GM04504 (cell line): ENCODE measurements around the gene RASGRP3.

Experiments used
- DNase-seq: peaks from one replicate; pipeline ENCODE4 v3.0.0-alpha.2; 2012; ENCODE audit warnings: low read depth

RASGRP3 gene

DNA sequence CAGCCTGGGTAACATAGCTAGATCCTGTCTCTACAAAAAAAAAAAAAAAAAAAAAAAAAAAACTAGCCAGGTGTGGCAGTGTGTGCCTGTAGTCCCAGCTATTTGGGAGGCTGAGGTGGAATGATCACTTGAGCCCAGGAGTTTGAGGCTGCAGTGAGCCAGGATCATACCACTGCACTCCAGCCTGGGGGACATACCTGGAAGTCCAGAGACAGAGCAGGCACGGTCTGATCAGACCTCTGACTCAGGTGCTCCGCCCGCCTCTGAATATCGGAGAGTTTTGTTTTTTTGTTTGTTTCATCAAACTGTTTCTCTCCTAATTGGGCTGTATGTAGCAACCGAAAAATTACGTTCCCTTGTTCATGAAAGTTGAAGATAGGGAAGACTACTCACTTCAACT, 49.2 kb downstream of the RASGRP3 start:
- DNase-seq: no peak

- no peak for DNase-seq
Measured at GRCh38 chr2:33526132-33526531, 49.7 kb downstream of the RASGRP3 start.

DNA sequence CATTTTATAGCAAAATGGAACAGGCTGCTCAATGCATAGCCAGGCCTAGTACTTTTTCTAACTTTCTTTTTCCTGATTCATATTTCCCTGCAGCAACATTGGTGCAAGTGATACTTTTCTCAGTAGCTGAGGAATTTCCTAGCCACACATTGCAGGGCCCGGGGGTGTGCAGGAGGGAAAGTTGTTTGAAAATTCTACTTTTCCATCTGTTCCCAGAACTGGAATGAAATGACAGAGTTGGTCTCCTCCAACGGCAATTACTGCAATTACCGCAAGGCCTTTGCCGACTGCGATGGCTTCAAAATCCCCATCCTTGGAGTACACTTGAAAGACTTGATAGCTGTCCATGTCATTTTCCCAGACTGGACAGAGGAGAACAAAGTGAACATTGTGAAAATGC, 50.5 kb downstream of the RASGRP3 start:
- no peak for DNase-seq

- no peak for DNase-seq
Measured at GRCh38 chr2:33528441-33528950, 52.0 kb downstream of the RASGRP3 start.

DNA sequence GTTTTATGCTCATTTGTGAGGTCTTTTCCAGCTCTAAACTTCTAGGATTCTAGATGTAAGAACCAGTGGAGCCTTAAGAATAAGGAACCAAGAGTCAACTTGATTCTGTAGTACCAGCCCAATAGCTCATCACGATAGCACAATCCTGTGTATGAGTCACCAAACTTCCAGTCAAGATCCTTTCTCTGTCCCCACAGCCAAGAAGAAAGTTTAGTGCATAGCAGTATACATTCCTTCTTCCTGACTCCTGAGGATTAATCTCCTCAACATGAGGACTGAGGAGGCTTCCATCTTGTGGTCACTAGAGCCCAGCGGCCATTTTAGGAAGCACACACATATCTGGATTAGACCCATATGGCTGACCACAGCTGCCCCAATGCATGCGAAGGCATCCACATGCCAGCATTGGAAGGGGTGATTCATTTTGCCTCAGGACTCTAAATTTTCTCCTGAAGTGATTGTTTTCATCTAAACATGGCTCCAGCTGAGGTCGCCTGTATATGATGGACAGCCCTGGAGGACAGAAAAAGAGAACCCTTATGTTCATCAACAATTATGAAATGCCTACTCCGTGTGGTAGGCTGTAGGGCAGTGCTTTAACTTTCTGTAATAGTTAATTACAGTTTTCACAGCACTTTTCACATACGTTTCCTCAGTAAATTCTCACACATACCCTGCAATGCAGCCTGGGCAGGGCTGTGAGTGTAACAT, 53.5 kb downstream of the RASGRP3 start:
- DNase-seq: peak; percentile 95

GRCh38 chr2:33530690-33531548, 54.5 kb downstream of the RASGRP3 start:
- DNase-seq: no peak

GRCh38 chr2:33531549-33532059, 55.2 kb downstream of the RASGRP3 start:
- no peak for DNase-seq

DNA sequence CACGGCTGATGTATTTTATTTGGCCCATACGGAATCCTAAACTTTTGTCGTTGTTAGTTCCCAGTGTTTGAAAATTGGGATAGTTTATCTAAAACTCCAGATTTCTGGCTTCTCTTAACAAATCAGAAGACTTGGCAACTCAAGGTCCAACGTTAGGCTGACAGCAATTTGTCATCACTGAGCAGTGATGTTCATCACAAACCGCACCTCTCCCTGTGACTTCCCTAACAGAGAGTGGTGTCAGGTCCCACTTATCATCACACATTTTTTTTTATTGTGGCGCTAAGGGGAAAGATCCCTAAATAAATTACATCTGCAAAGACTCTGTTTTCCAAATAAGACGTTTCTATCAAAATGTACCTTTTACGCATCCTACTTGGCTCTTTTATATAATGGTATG, 55.7 kb downstream of the RASGRP3 start:
- DNase-seq: no peak

GRCh38 chr2:33532966-33533365, 56.5 kb downstream of the RASGRP3 start:
- no peak for DNase-seq

DNA sequence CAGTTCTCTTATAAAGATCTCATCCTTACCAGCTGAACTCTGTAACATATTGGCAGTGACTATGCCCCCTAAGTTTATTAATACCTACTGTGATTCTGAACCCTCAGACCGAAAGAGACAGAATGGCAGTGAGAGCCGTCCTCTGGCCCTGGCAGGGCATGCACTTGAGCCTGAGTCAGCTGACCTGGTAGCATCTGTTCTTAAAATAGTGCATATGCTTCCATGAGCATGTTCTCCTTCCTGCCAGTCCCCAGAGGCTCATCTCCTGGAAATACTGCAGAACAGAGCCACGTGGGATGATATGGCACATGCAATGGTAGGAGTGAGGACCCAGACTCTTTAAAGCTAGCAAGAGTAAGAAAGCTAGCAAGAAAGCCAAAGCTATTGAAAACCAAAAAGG, 59.0 kb downstream of the RASGRP3 start:
- DNase-seq: no peak

GRCh38 chr2:33541243-33541642, 64.8 kb downstream of the RASGRP3 start:
- no peak for DNase-seq

DNA sequence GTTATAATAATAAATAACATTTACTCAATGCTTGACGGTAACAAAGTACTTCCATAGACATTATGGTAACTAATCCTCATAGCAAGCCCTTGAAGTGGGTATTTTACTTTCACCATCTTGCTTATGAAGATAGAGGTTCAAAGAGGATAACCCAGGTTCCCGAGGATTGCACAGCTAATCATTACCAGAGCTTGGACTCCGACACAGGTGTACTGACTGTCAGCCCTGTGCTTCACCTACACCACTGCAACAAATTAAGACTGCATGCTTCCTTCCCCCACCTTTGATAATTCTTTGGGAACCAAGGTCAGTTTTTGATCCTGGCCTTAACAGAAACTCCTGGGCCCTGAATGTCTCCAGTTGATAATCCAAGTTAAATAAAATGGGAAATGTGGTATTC, 73.8 kb downstream of the RASGRP3 start:
- no peak for DNase-seq

- DNase-seq: no peak
Measured at GRCh38 chr2:33552758-33553461, 76.5 kb downstream of the RASGRP3 start.

DNA sequence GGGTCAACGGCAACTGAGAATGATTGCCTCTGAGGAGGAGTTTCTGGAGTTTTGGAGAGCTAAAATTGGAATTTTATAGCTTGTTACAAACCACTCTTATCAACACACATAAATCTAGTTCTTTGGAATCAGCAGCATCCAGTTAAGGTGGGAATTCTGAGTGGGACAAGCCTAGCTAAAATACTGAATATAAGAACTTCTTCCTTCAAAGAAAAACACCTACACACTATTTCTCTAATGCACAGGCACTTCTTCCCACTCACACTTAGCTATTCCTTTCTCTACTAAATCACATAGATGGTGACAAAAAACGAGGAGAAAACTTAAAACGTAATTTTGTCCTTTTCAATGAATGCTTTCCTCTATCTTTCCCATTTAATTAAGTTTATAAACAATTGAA, 79.2 kb downstream of the RASGRP3 start:
- DNase-seq: no peak

GRCh38 chr2:33559328-33559727, 82.9 kb downstream of the RASGRP3 start:
- no peak for DNase-seq

DNA sequence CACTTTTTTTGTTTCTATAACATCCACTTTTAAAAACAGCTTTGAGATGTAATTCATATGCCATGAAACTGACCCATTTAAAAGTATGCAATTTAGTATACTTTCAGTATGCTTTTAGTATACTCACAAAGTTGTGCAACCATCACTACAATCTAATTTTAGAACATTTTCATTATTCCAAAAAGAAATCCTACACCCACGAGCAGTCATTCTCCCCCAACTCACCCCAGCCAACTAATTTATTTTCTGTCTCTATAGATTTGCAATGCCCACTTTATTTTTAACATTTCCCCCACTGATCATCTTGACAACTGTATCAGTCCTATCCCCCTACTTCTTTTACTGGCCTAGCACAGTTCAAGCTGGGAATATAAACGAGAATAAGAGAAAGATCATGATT, 83.6 kb downstream of the RASGRP3 start:
- DNase-seq: no peak

DNA sequence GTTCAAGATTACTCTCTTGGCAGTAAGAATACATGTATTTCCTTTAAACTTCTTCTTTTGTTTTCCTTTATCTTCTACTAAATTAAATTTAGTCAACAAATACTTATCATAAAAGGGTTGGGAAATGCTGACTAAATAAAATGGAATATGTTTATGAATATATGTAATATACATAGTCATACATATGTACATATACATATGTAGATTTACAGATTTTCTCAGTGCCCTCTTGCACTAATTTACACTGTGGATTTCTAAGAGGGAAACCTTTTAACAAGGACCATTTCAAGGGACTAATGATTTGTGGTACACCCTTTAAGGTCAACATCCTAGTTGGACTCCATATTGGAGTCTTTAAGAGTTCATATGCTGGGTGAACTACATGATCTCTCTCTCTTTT, 85.4 kb downstream of the RASGRP3 start:
- no peak for DNase-seq

DNA sequence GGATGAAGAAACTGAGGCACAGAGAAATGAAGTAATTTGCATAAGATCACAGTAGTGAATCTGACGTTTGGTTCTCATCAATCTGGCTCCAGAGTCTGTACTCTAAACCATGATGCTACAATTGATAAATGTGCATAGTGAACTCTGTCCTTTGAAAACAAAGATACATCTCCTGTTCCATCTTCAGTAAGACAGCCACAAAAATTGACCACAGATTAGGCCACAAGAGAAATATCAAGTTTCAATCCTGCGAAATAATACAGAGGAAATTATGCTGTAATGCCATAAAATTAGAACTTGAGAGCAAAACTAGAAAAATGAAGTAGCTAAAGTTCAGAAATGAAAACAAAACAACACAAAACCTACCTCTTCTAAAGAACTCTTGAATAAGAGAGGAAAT, 94.2 kb downstream of the RASGRP3 start:
- DNase-seq: no peak

GRCh38 chr2:33573657-33574056, 97.2 kb downstream of the RASGRP3 start:
- DNase-seq: no peak

GRCh38 chr2:33577084-33577483, 100.6 kb downstream of the RASGRP3 start:
- no peak for DNase-seq

DNA sequence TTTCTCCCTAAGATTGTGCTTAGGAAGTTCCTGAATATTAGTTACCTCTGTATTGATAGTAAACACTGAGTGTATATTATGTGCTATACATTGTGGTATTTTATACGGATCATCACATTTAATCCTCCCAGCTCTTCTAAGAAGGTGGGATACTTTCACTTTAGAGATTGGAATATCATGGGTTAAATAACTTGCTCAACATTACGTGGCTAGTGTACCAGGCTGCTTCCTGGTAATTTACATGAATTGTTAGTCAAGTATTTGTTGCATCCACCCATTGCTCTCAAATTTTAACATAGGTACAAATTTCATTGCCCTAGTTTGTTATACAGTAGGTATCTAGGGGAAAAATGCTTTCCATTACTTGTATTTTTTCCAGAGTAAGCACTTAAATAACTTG, 101.2 kb downstream of the RASGRP3 start:
- no peak for DNase-seq

DNA sequence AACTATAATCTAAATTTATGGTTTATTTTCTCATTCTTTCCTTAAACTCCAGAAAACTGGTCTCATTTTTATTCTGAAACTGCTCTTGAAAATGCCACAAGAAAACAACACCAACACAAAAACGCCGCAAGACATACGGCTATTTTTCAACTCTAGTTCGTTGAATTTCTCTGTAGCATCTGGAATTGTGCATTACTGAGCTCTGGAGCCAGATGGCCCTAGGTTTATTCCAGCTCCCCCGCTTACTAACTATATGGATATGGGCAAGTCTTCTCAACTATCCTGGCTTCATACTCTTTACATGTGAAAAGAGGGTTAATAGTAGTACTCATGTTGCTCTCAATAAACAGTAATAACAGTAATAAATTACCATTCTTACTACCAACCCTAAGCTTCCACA, 102.8 kb downstream of the RASGRP3 start:
- DNase-seq: no peak

DNA sequence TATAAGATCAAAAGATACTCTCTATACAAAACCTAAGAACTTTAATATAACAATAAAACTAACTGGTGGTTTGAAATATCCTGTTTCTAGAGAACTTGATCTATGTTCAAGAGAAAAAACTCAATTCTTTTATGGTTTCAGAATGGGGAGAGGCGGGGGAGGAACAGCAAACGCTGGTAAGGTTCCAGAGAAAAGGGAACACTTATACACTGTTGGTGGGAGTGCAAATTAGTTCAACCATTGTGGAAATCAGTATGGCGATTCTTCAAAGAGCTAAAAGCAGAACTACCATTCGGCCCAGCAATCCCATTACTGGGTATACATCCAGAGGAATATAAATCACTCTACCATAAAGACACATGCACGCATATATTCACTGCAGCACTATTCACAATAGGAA, 105.4 kb downstream of the RASGRP3 start:
- no peak for DNase-seq
